ENCODE results near the gene POLA1. TPM values are rescaled to one million over a fixed set of nuclear protein-coding genes. Genes with fewer than 3 reads are reported as not detected.

POLA1 gene
- total and polyA plus RNA-seq, 2 of the 4 experiments (the other 2 are of a cell fraction), result 4.0 to 15.1 TPM

DNA sequence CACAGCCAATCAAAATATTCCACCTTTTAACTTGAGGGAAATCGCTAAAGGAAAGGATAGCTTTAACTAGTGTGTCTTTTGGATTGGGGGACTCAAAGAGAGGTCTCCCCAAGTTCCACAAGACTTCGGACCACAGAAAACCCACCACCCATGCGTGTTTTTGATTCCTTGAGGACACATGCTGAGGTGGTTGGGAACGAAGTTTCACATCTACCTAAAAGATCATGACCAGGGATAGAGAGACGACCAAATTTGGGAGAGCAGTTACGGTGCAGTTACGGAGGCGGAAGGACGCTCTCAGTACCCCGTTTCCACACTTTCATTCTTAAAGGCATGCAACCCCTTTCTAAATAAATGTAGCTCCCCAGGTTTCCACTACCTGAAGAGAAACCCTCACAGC, 47.7 kb upstream of the POLA1 start (continued):
- no peak for TF ChIP-seq ELK1 (IDR thresholded peaks at IDR 0.05; ENCODE audit: borderline replicate concordance, low read depth, low read length)
- TF ChIP-seq CHD1 (IDR thresholded peaks at IDR 0.05; ENCODE audit: low read depth, low read length), result no peak
- no peak for TF ChIP-seq NFE2L2 (IDR thresholded peaks at IDR 0.05; ENCODE audit: low read depth, low read length)
- no peak for TF ChIP-seq BHLHE40 (IDR thresholded peaks at IDR 0.05; ENCODE audit: low read depth, low read length)

- Histone ChIP-seq H2BK15ac (ENCODE audit: low read depth, low read length) (no peak overlapping the region), H2BK20ac (ENCODE audit: low read depth, low read length) (no peak overlapping the region), H2AK5ac (ENCODE audit: low read depth, low read length) (no peak overlapping the region), H3K9ac (ENCODE audit: low read depth, low read length) (no peak overlapping the region), H3K4me2 (ENCODE audit: low read depth, low read length) (peak overlapping the region; percentile 55), H3K4me1 (ENCODE audit: control insufficient read depth, insufficient read depth, low read length) (no peaks in the 10 kb centered on the region), H3K9me1 (ENCODE audit: insufficient read depth, low read length) (no peaks in the 10 kb centered on the region), H3K27ac (ENCODE audit: insufficient read depth, low read length) (no peak overlapping the region), H4K5ac (ENCODE audit: low read depth, low read length) (no peak overlapping the region), H2BK120ac (ENCODE audit: low read depth, low read length) (no peak overlapping the region), H2BK5ac (ENCODE audit: low read depth, low read length, poor library complexity, severe bottlenecking) (no peak overlapping the region), H3K23ac (ENCODE audit: low read depth, low read length) (no peak overlapping the region), H4K20me1 (ENCODE audit: insufficient read depth, low read length) (no peaks in the 10 kb centered on the region), H3K79me1 (ENCODE audit: low read depth in 1 of 2, low read length in 2 of 2) (no peaks in the 10 kb centered on the region), H2AFZ (replicated peaks; ENCODE audit: low read length, poor library complexity) (peak overlapping the region; percentile 84), H2AK9ac (replicated peaks; ENCODE audit: low read depth, low read length, poor library complexity) (no peak overlapping the region), H3K56ac (ENCODE audit: extremely low read depth, insufficient read depth, low read length) (no peak overlapping the region), H3K27me3 (ENCODE audit: control insufficient read depth, insufficient read depth, low read length) (peaks cover 8% of the 10 kb centered on the region), H4K8ac (ENCODE audit: low read depth in 2 of 2, low read length in 2 of 2) (no peak overlapping the region), H3K4me3 (ENCODE audit: insufficient read depth, low read depth, low read length) (no peak overlapping the region), H3K36me3 (ENCODE audit: control insufficient read depth, insufficient read depth, low read length) (no peaks in the 10 kb centered on the region), H4K91ac (ENCODE audit: insufficient read depth, low read depth, low read length) (no peak overlapping the region), H3K4ac (ENCODE audit: low read depth, low read length) (no peak overlapping the region), H3K14ac (replicated peaks; ENCODE audit: low read depth, low read length) (no peak overlapping the region), H3K9me3 (ENCODE audit: control insufficient read depth, insufficient read depth, low read length) (no peaks in the 10 kb centered on the region), H3K18ac (ENCODE audit: low read depth, low read length) (no peak overlapping the region)
- in situ Hi-C loops (cut with MboI; ENCODE audit: low sequenced_read_pairs), result no loop called here
- DNase-seq (no peak), ATAC-seq (ENCODE audit: low read depth) (peak; percentile 50)
- POLR2A ChIA-PET (ENCODE audit: unreplicated experiment), result no interaction called here
- CTCF ChIA-PET, result no interaction called here
- intact Hi-C loops (cut with micrococcal nuclease), result no loop called here
- no TSS peak for BruUV-seq (replicated peaks)
- dilution Hi-C loops (cut with HindIII; ENCODE audit: low sequenced_read_pairs, unreplicated experiment), result no loop called here
- no CpG with 5 or more reads among the region's 13 CpGs for WGBS, 2 experiments (ENCODE audit: extremely low coverage in 2 of 2, insufficient read length in 1 of 2)
- no peak for TF ChIP-seq RCOR1 (IDR thresholded peaks at IDR 0.05; ENCODE audit: insufficient replicate concordance, low read length)
- TF ChIP-seq MAFK (IDR thresholded peaks at IDR 0.05; ENCODE audit: low read depth, low read length), result no peak
- TF ChIP-seq CHD1 (IDR thresholded peaks at IDR 0.05; ENCODE audit: low read depth, low read length), result no peak
- TF ChIP-seq CEBPB (IDR thresholded peaks at IDR 0.05; ENCODE audit: low read depth, low read length), result no peak
- no peak for TF ChIP-seq MXI1 (IDR thresholded peaks at IDR 0.05; ENCODE audit: borderline replicate concordance, low read depth, low read length)
- TF ChIP-seq POLR2A (IDR thresholded peaks at IDR 0.05; ENCODE audit: low read depth, low read length), result no peak
- TF ChIP-seq ELK1 (IDR thresholded peaks at IDR 0.05; ENCODE audit: borderline replicate concordance, low read depth, low read length), result no peak
- no peak for TF ChIP-seq CTCF (conservative IDR thresholded peaks at IDR 0.05; ENCODE audit: low read depth, low read length)
- TF ChIP-seq NFE2L2 (IDR thresholded peaks at IDR 0.05; ENCODE audit: low read depth, low read length), result no peak
- TF ChIP-seq RAD21 (IDR thresholded peaks at IDR 0.05; ENCODE audit: low read length), result no peak
- no peak for TF ChIP-seq SMC3 (IDR thresholded peaks at IDR 0.05; ENCODE audit: low read depth, low read length)
- TF ChIP-seq FOS (IDR thresholded peaks at IDR 0.05; ENCODE audit: low read depth, low read length), result no peak
- no peak for TF ChIP-seq MAZ (IDR thresholded peaks at IDR 0.05; ENCODE audit: borderline replicate concordance, low read depth, low read length)
Measured at GRCh38 chrX:24646745-24647182, 47.0 kb upstream of the POLA1 start.

All from IMR-90 (cell line).